Liver (tissue), 9 donors: ENCODE data around the gene STK24. TPM values are rescaled to one million over a fixed set of nuclear protein-coding genes. Genes with fewer than 3 reads are reported as not detected.

ENCODE experiments used
- DNase-seq: peaks from one replicate; pipeline ENCODE4 v3.0.0-alpha.2; 2017; ENCODE audit warnings: low spot score
- H3K27ac ChIP-seq, 2 donors: one replicate each; pipeline ENCODE4 v1.7.0; 2013; ENCODE audit warnings: inconsistent platforms in 2 of 2, low read length in 2 of 2, control low read depth in 1 of 2, low read depth in 1 of 2, mild to moderate bottlenecking in 1 of 2
- H3K27me3 ChIP-seq, 4 donors: one replicate each; pipeline versions ENCODE4 v1.6.1 to v1.7.0; 2013; ENCODE audit warnings: low read length in 3 of 4, inconsistent platforms in 1 of 4, mild to moderate bottlenecking in 1 of 4, moderate library complexity in 1 of 4; ENCODE audit not compliant: control insufficient read depth in 4 of 4, insufficient read depth in 4 of 4
- H3K36me3 ChIP-seq, 4 donors: one replicate each; pipeline versions ENCODE4 v1.6.1 to v1.7.0; 2013; ENCODE audit warnings: low read length in 3 of 4, mild to moderate bottlenecking in 3 of 4, low read depth in 1 of 4, moderate library complexity in 1 of 4; ENCODE audit not compliant: control insufficient read depth in 4 of 4, insufficient read depth in 3 of 4
- H3K4me1 ChIP-seq, 4 donors: one replicate each; pipeline versions ENCODE4 v1.6.1 to v1.7.0; 2013; ENCODE audit warnings: low read length in 3 of 4, mild to moderate bottlenecking in 3 of 4, moderate library complexity in 1 of 4; ENCODE audit not compliant: control insufficient read depth in 4 of 4, insufficient read depth in 4 of 4
- H3K4me3 ChIP-seq, 3 donors: one replicate each; pipeline versions ENCODE4 v1.6.1 to v1.7.0; 2013; ENCODE audit warnings: low read length in 3 of 3, control low read depth in 1 of 3, low read depth in 1 of 3, mild to moderate bottlenecking in 1 of 3
- H3K9ac ChIP-seq, 2 donors: one replicate each; pipeline ENCODE4 v1.7.0; 2013; ENCODE audit warnings: low read length in 2 of 2, mild to moderate bottlenecking in 2 of 2, moderate library complexity in 2 of 2, control low read depth in 1 of 2, low read depth in 1 of 2
- H3K9me3 ChIP-seq, 4 donors: one replicate each; pipeline versions ENCODE4 v1.6.1 to v1.7.0; 2013; ENCODE audit warnings: low read length in 3 of 4; ENCODE audit not compliant: control insufficient read depth in 4 of 4
- EGR1 ChIP-seq, 2 donors: IDR thresholded peaks; 2 replicates each; pipeline ENCODE4 v1.6.1; 2016 to 2018; ENCODE audit warnings: antibody characterized with exemption in 2 of 2, low read depth in 2 of 2
- FOXA1 ChIP-seq: IDR thresholded peaks from 2 replicates; pipeline ENCODE4 v1.6.1; 2016; ENCODE audit warnings: antibody characterized with exemption
- FOXA2 ChIP-seq: IDR thresholded peaks from 2 replicates; pipeline ENCODE4 v1.6.1; 2016; ENCODE audit warnings: antibody characterized with exemption
- GABPA ChIP-seq, 2 donors: IDR thresholded peaks in 1 of 2; conservative IDR thresholded peaks in 1 of 2; 2 replicates each; pipeline ENCODE4 v1.6.1; 2016; ENCODE audit warnings: antibody characterized with exemption in 2 of 2, mild to moderate bottlenecking in 1 of 2, moderate library complexity in 1 of 2
- HNF4A ChIP-seq, 2 donors: conservative IDR thresholded peaks; 2 replicates each; pipeline ENCODE4 v1.6.1; 2016; ENCODE audit warnings: antibody characterized with exemption in 2 of 2, mild to moderate bottlenecking in 2 of 2
- HNF4G ChIP-seq: IDR thresholded peaks from 2 replicates; pipeline ENCODE4 v1.6.1; 2016; ENCODE audit warnings: antibody characterized with exemption
- JUND ChIP-seq, 2 donors: IDR thresholded peaks; 2 replicates each; pipeline ENCODE4 v1.6.1; 2016; ENCODE audit warnings: antibody characterized with exemption in 2 of 2
- NR2F2 ChIP-seq: IDR thresholded peaks from 2 replicates; pipeline ENCODE4 v1.6.1; 2016; ENCODE audit warnings: antibody characterized with exemption
- RAD21 ChIP-seq, 2 donors: IDR thresholded peaks; 2 replicates each; pipeline ENCODE4 v1.6.1; 2016; ENCODE audit warnings: antibody characterized with exemption in 2 of 2, mild to moderate bottlenecking in 2 of 2
- RXRA ChIP-seq, 2 donors: IDR thresholded peaks; 2 replicates each; pipeline ENCODE4 v1.6.1; 2017 to 2018; ENCODE audit warnings: antibody characterized with exemption in 2 of 2, mild to moderate bottlenecking in 1 of 2
- SP1 ChIP-seq: IDR thresholded peaks from 2 replicates; pipeline ENCODE4 v1.6.1; 2018; ENCODE audit warnings: antibody characterized with exemption, mild to moderate bottlenecking
- TAF1 ChIP-seq: conservative IDR thresholded peaks from 2 replicates; pipeline ENCODE4 v1.6.1; 2016; ENCODE audit warnings: antibody characterized with exemption, mild to moderate bottlenecking
- YY1 ChIP-seq: IDR thresholded peaks from 2 replicates; pipeline ENCODE4 v1.6.1; 2016; ENCODE audit warnings: antibody characterized with exemption, mild to moderate bottlenecking
- WGBS: extraction: QIAGEN DNeasy Blood & Tissue Kit; methylation state at CpG from one replicate; pipeline ENCODE4 v1.1.7; 2013; 5-methylcytosine and 5-hydroxymethylcytosine counted together
- polyA plus RNA-seq, 2 donors: library from polyadenylated mRNA; stranded (reverse) in 1 of 2; unstranded in 1 of 2; fragments of 200-250 nt in 1 of 2; fragments of >200 nt in 1 of 2; fragmentation: Nextera tagmentation in 1 of 2; extraction: Ambion mirVana in 1 of 2; gene quantifications; one replicate each; pipeline versions ENCODE4 v1.2.1 to v1.2.3, GENCODE V29; 2013 to 2015
- total RNA-seq, 2 donors: library from RNA; depleted of rRNA; stranded (reverse); fragments of >200 nt; gene quantifications; one replicate each; pipeline ENCODE4 v1.2.3, GENCODE V29; 2014
- TF ChIP-seq, protein P1 (sequence below): fragments of 150-350 bp; IDR thresholded peaks from 2 replicates; pipeline ENCODE4 v1.5.1; 2017; ENCODE audit warnings: improper control_type of control experiment, low read depth, low read length; ENCODE audit not compliant: missing input control
- TF ChIP-seq, protein P2 (sequence below): IDR thresholded peaks from 2 replicates; pipeline ENCODE4 v1.6.1; 2016; ENCODE audit warnings: antibody characterized with exemption
- TF ChIP-seq, protein P3 (sequence below): IDR thresholded peaks from 2 replicates; pipeline ENCODE4 v1.6.1; 2016; ENCODE audit warnings: antibody characterized with exemption
- TF ChIP-seq, protein P4 (sequence below): IDR thresholded peaks from 2 replicates; pipeline ENCODE4 v1.6.1; 2016; ENCODE audit warnings: antibody characterized with exemption, mild to moderate bottlenecking
- donor health status: healthy.
- donor health status: healthy.
- donor health status: healthy.
- donor health status: healthy.
- donor health status: healthy.

The STK24 gene
- total and polyA plus RNA-seq, 4 donors, result 6.4 to 43.3 (median 14.9) TPM

DNA sequence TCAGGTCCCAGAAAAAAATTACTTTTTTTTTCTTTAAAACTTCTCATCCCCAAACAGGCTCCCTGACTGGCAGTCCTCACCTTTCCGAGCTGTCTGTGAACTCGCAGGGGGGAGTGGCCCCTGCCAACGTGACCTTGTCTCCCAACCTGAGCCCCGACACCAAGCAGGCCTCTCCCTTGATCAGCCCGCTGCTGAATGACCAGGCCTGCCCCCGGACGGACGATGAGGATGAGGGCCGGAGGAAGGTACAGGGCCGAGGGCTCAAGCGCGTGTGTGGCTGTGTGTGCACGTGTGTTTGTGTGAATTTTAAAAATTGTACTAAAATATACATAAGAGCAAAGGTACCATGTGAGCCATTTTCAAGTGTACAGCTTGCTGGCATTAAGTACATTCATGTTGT lies 167.6 kb downstream of the STK24 start:
- no peak overlapping the region for H3K9ac ChIP-seq
- WGBS, result 96% methylated on average over 13 of the region's 13 CpGs
- TF ChIP-seq FOXA2, result no peak
- no peak for TF ChIP-seq FOXA1
- no peak for TF ChIP-seq GABPA (IDR thresholded peaks at IDR 0.05 in 1 of 2, conservative IDR thresholded peaks at IDR 0.05 in 1 of 2)
- TF ChIP-seq, protein P1, sequence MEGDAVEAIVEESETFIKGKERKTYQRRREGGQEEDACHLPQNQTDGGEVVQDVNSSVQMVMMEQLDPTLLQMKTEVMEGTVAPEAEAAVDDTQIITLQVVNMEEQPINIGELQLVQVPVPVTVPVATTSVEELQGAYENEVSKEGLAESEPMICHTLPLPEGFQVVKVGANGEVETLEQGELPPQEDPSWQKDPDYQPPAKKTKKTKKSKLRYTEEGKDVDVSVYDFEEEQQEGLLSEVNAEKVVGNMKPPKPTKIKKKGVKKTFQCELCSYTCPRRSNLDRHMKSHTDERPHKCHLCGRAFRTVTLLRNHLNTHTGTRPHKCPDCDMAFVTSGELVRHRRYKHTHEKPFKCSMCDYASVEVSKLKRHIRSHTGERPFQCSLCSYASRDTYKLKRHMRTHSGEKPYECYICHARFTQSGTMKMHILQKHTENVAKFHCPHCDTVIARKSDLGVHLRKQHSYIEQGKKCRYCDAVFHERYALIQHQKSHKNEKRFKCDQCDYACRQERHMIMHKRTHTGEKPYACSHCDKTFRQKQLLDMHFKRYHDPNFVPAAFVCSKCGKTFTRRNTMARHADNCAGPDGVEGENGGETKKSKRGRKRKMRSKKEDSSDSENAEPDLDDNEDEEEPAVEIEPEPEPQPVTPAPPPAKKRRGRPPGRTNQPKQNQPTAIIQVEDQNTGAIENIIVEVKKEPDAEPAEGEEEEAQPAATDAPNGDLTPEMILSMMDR, result no peak
- TF ChIP-seq JUND (IDR thresholded peaks at IDR 0.05), result no peak
- TF ChIP-seq YY1, result no peak
- TF ChIP-seq RXRA (IDR thresholded peaks at IDR 0.05), result no peak
- TF ChIP-seq, protein P2, sequence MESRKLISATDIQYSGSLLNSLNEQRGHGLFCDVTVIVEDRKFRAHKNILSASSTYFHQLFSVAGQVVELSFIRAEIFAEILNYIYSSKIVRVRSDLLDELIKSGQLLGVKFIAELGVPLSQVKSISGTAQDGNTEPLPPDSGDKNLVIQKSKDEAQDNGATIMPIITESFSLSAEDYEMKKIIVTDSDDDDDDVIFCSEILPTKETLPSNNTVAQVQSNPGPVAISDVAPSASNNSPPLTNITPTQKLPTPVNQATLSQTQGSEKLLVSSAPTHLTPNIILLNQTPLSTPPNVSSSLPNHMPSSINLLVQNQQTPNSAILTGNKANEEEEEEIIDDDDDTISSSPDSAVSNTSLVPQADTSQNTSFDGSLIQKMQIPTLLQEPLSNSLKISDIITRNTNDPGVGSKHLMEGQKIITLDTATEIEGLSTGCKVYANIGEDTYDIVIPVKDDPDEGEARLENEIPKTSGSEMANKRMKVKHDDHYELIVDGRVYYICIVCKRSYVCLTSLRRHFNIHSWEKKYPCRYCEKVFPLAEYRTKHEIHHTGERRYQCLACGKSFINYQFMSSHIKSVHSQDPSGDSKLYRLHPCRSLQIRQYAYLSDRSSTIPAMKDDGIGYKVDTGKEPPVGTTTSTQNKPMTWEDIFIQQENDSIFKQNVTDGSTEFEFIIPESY, result no peak
- TF ChIP-seq EGR1 (IDR thresholded peaks at IDR 0.05; ENCODE audit: low read depth in 2 of 2), result no peak
- no peak for TF ChIP-seq TAF1
- TF ChIP-seq, protein P3, sequence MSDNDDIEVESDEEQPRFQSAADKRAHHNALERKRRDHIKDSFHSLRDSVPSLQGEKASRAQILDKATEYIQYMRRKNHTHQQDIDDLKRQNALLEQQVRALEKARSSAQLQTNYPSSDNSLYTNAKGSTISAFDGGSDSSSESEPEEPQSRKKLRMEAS, result no peak
- no peak for TF ChIP-seq RAD21 (IDR thresholded peaks at IDR 0.05)
- no peak for TF ChIP-seq NR2F2
- TF ChIP-seq SP1, result no peak
- no peak for TF ChIP-seq HNF4G
- TF ChIP-seq HNF4A (conservative IDR thresholded peaks at IDR 0.05), result no peak
- TF ChIP-seq, protein P4, sequence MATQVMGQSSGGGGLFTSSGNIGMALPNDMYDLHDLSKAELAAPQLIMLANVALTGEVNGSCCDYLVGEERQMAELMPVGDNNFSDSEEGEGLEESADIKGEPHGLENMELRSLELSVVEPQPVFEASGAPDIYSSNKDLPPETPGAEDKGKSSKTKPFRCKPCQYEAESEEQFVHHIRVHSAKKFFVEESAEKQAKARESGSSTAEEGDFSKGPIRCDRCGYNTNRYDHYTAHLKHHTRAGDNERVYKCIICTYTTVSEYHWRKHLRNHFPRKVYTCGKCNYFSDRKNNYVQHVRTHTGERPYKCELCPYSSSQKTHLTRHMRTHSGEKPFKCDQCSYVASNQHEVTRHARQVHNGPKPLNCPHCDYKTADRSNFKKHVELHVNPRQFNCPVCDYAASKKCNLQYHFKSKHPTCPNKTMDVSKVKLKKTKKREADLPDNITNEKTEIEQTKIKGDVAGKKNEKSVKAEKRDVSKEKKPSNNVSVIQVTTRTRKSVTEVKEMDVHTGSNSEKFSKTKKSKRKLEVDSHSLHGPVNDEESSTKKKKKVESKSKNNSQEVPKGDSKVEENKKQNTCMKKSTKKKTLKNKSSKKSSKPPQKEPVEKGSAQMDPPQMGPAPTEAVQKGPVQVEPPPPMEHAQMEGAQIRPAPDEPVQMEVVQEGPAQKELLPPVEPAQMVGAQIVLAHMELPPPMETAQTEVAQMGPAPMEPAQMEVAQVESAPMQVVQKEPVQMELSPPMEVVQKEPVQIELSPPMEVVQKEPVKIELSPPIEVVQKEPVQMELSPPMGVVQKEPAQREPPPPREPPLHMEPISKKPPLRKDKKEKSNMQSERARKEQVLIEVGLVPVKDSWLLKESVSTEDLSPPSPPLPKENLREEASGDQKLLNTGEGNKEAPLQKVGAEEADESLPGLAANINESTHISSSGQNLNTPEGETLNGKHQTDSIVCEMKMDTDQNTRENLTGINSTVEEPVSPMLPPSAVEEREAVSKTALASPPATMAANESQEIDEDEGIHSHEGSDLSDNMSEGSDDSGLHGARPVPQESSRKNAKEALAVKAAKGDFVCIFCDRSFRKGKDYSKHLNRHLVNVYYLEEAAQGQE, result no peak
- no peak for DNase-seq
- peaks cover 0 to 31% (median 17%) of the 10 kb centered on the region in 4 donors for H3K36me3 ChIP-seq
- H3K27me3 ChIP-seq, result no peaks in the 10 kb centered on the region
- H3K9me3 ChIP-seq, result no peaks in the 10 kb centered on the region
- no peak overlapping the region for H3K27ac ChIP-seq
- peaks cover 0 to 12% (median 6%) of the 10 kb centered on the region in 4 donors for H3K4me1 ChIP-seq
- no peak overlapping the region for H3K4me3 ChIP-seq

DNA sequence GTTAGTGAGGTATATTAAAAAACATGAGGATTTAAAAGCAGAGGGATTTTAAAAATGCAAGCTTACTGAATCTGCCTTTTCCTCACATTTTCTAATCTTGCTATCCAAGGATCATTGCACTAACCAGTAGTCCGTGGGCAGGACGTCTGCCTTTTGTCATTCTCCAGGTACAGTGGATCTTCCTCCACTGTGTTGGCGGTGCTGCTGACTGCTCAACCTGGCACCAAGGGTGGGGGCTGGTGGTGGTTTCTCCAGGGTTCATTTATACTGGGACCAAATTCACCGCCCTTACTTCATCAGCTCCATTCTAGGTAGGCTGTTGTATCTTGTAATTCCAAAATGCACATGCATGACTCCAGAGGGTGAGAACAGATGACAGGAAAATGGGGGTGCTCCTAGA lies 169.3 kb downstream of the STK24 start:
- Histone ChIP-seq H3K4me1 (peaks cover 0 to 12% (median 6%) of the 10 kb centered on the region in 4 donors), H3K9me3 (no peaks in the 10 kb centered on the region), H3K27ac (no peak overlapping the region), H3K27me3 (no peaks in the 10 kb centered on the region), H3K36me3 (peaks cover 0 to 28% (median 15%) of the 10 kb centered on the region in 4 donors), H3K4me3 (no peak overlapping the region), H3K9ac (no peak overlapping the region)
- 95% methylated on average over 4 of the region's 4 CpGs for WGBS
- no peak for TF ChIP-seq NR2F2
- no peak for TF ChIP-seq SP1
- TF ChIP-seq, protein P1, result no peak
- no peak for TF ChIP-seq EGR1 (IDR thresholded peaks at IDR 0.05; ENCODE audit: low read depth in 2 of 2)
- TF ChIP-seq JUND (IDR thresholded peaks at IDR 0.05), result no peak
- TF ChIP-seq HNF4G, result no peak
- TF ChIP-seq TAF1, result no peak
- no peak for DNase-seq
